Caco-2 (cell line): Measurements from ENCODE around the gene MUC12. TPM values are rescaled to one million over a fixed set of nuclear protein-coding genes. Genes with fewer than 3 reads are reported as not detected.
"Not testable (repeated sequence)": the region's sequence is repeated elsewhere in the genome, so short reads cannot be mapped to it uniquely, and the experiment has no call there.

Experiments used
- BruUV-seq: library from RNA; stranded (reverse); fragments of 400-500 nt; replicated peaks from 2 replicates; lab custom pipeline; 2021; lab: Mats Ljungman, UMichigan
- CTCF ChIA-PET: fragments of 300-600 bp; sonication (Branson Sonifier 250); formaldehyde crosslinking; loops from one replicate; lab custom pipeline; 2022; ENCODE audit warnings: antibody characterized with exemption; lab: Charles Lee
- POLR2A ChIA-PET: fragments of 300-600 bp; sonication (Branson Sonifier 250); formaldehyde crosslinking; loops from one replicate; lab custom pipeline; 2022; ENCODE audit warnings: antibody characterized with exemption; lab: Charles Lee
- DNase-seq, 2 experiments: peaks; one replicate each; pipeline versions ENCODE4 v3.0.0 to v3.0.0-alpha.2; 2020 to 2022
- H3K27me3 ChIP-seq: replicated peaks from 2 replicates; pipeline ENCODE4 v1.6.0; 2011; ENCODE audit warnings: low read length; ENCODE audit not compliant: control insufficient read depth, insufficient read depth
- H3K36me3 ChIP-seq: 2 replicates; pipeline ENCODE4 v1.5.1; 2011; ENCODE audit warnings: low read length; ENCODE audit not compliant: control insufficient read depth, insufficient read depth
- H3K4me1 ChIP-seq: fragments of 250-450 bp; sonication (Bioruptor Pico); 2 replicates; pipeline ENCODE4 v1.5.1; 2020; ENCODE audit warnings: mild to moderate bottlenecking
- H3K4me3 ChIP-seq: 2 replicates; pipeline ENCODE4 v1.5.1; 2011; ENCODE audit warnings: low read depth, mild to moderate bottlenecking, control low read depth, low read length
- H3K9me3 ChIP-seq: fragments of 250-450 bp; sonication (Bioruptor Pico); 2 replicates; pipeline ENCODE4 v1.5.1; 2020; ENCODE audit warnings: mild to moderate bottlenecking, moderate library complexity
- H3K27ac Mint-ChIP-seq: one replicate; pipeline ENCODE4 v1.8.0; 2022; ENCODE audit warnings: mixed read lengths; ENCODE audit not compliant: unreplicated experiment
- H3K27me3 Mint-ChIP-seq: one replicate; pipeline ENCODE4 v1.8.0; 2022; ENCODE audit warnings: mixed read lengths; ENCODE audit not compliant: insufficient read depth, unreplicated experiment
- H3K36me3 Mint-ChIP-seq: one replicate; pipeline ENCODE4 v1.8.0; 2022; ENCODE audit warnings: mild to moderate bottlenecking, mixed read lengths; ENCODE audit not compliant: insufficient read depth, unreplicated experiment
- H3K4me1 Mint-ChIP-seq: one replicate; pipeline ENCODE4 v1.8.0; 2022; ENCODE audit warnings: low read depth, mixed read lengths; ENCODE audit not compliant: unreplicated experiment
- H3K4me3 Mint-ChIP-seq: one replicate; pipeline ENCODE4 v1.8.0; 2022; ENCODE audit warnings: mild to moderate bottlenecking, moderate library complexity, mixed read lengths; ENCODE audit not compliant: unreplicated experiment
- H3K9me3 Mint-ChIP-seq: one replicate; pipeline ENCODE4 v1.8.0; 2022; ENCODE audit warnings: mixed read lengths; ENCODE audit not compliant: unreplicated experiment
- CTCF ChIP-seq, 2 experiments: fragments of 200-600 bp in 1 of 2; IDR thresholded peaks; 1 replicate in 1 of 2; 2 replicates in 1 of 2; pipeline versions ENCODE4 v1.5.1 to v1.8.0; 2011 to 2022; ENCODE audit warnings: antibody characterized with exemption in 1 of 2, control low read depth in 1 of 2, inconsistent platforms in 1 of 2, low read depth in 1 of 2, low read length in 1 of 2, mild to moderate bottlenecking in 1 of 2, moderate library complexity in 1 of 2; ENCODE audit not compliant: insufficient read depth in 1 of 2, severe bottlenecking in 1 of 2, unreplicated experiment in 1 of 2
- intact Hi-C: fragments of 100-400 bp; cut with micrococcal nuclease; formaldehyde crosslinking; loops from one replicate; pipeline ENCODE4 v1.10.0; 2022; ENCODE audit not compliant: unreplicated experiment
- total RNA-seq: library from RNA; stranded (reverse); gene quantifications from 2 replicates; pipeline ENCODE4 v1.2.3, GENCODE V29; 2022

MUC12 gene
- total RNA-seq, 1 experiment from 2014 or later, result 0.16 TPM

DNA sequence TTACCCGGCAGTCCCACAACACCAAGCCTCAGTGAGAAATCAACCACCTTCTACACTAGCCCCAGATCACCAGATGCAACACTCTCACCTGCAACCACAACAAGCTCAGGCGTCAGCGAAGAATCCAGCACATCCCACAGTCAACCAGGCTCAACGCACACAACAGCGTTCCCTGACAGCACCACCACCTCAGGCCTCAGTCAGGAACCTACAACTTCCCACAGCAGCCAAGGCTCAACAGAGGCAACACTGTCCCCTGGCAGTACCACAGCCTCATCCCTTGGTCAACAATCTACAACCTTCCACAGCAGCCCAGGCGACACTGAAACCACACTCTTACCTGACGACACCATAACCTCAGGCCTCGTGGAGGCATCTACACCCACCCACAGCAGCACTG, 33.0 kb downstream of the MUC12 start:
- DNase-seq, H3K36me3 Mint-ChIP-seq, H3K27me3 Mint-ChIP-seq, H3K27ac Mint-ChIP-seq, intact Hi-C loops, CTCF ChIA-PET, H3K4me3 ChIP-seq, H3K4me1 Mint-ChIP-seq, H3K9me3 Mint-ChIP-seq, H3K27me3 ChIP-seq, H3K36me3 ChIP-seq, H3K9me3 ChIP-seq, H3K4me3 Mint-ChIP-seq, POLR2A ChIA-PET, H3K4me1 ChIP-seq, BruUV-seq: not testable (repeated sequence)

GRCh38 chr7:101007361-101007760, 38.0 kb downstream of the MUC12 start:
- H3K9me3 Mint-ChIP-seq, H3K4me1 Mint-ChIP-seq, H3K4me3 Mint-ChIP-seq, H3K36me3 ChIP-seq, POLR2A ChIA-PET, H3K4me3 ChIP-seq, H3K36me3 Mint-ChIP-seq, DNase-seq, H3K27me3 Mint-ChIP-seq, intact Hi-C loops, H3K4me1 ChIP-seq, H3K27ac Mint-ChIP-seq, H3K9me3 ChIP-seq, H3K27me3 ChIP-seq, BruUV-seq: not testable (repeated sequence)
- CTCF ChIA-PET, result interaction anchor here (0.8 kb wide), 1 partner anchor 22 kb away, joined by 4 read pairs; no protein-coding TSS in a partner anchor

- Mint-ChIP-seq H3K27ac (no peak overlapping the region), H3K9me3 (no peaks in the 10 kb centered on the region), H3K27me3 (peaks cover 9% of the 10 kb centered on the region), H3K4me1 (no peaks in the 10 kb centered on the region), H3K36me3 (no peaks in the 10 kb centered on the region), H3K4me3 (no peak overlapping the region)
- no peaks in the 10 kb centered on the region; the same call in 1 of the 2 replicates for H3K27me3 ChIP-seq
- CTCF ChIA-PET, result interaction anchor here (1.6 kb wide), 1 partner anchor 44 kb away, joined by 4 read pairs; no protein-coding TSS in a partner anchor
- no peak overlapping the region for H3K4me3 ChIP-seq
- intact Hi-C loops, result no loop called here
- POLR2A ChIA-PET, result no interaction called here
- no peak for TF ChIP-seq CTCF (IDR thresholded peaks at IDR 0.05; ENCODE audit: insufficient read depth in 1 of 2, low read depth in 1 of 2, low read length in 1 of 2, severe bottlenecking in 1 of 2, unreplicated experiment in 1 of 2)
- no TSS peak for BruUV-seq
- no peaks in the 10 kb centered on the region for H3K9me3 ChIP-seq
- no peak for DNase-seq
- H3K4me1 ChIP-seq, result no peaks in the 10 kb centered on the region
- no peaks in the 10 kb centered on the region for H3K36me3 ChIP-seq
Measured at GRCh38 chr7:101009629-101010028, 40.3 kb downstream of the MUC12 start.

DNA sequence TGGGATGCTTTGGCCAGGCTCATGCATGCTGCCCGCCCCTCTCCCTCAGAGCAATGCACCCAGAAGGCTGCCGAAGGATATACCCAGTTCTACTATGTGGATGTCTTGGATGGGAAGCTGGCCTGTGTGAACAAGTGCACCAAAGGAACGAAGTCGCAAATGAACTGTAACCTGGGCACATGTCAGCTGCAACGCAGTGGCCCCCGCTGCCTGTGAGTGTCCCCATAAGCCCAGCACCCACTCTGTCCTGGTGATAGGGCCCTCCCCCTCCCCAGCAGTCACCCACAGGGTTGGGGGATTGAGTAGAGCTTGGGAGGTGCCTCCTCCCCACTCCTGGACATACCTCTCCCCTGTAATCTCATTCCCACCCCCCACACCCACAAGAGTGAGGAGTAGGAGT, 43.6 kb downstream of the MUC12 start:
- H3K9me3 Mint-ChIP-seq, result no peaks in the 10 kb centered on the region
- no peak overlapping the region for H3K4me3 ChIP-seq
- peaks cover 4% of the 10 kb centered on the region; the same call in 1 of the 2 replicates for H3K4me1 ChIP-seq
- H3K36me3 Mint-ChIP-seq, result no peaks in the 10 kb centered on the region
- no peaks in the 10 kb centered on the region for H3K36me3 ChIP-seq
- BruUV-seq, result no TSS peak
- H3K27me3 ChIP-seq, result no peaks in the 10 kb centered on the region; the same call in 1 of the 2 replicates
- POLR2A ChIA-PET, result no interaction called here
- H3K27me3 Mint-ChIP-seq, result peaks cover 9% of the 10 kb centered on the region
- TF ChIP-seq CTCF (IDR thresholded peaks at IDR 0.05; ENCODE audit: insufficient read depth in 1 of 2, low read depth in 1 of 2, low read length in 1 of 2, severe bottlenecking in 1 of 2, unreplicated experiment in 1 of 2), result no peak
- H3K9me3 ChIP-seq, result no peaks in the 10 kb centered on the region
- H3K27ac Mint-ChIP-seq, result no peak overlapping the region
- no peak for DNase-seq
- no peaks in the 10 kb centered on the region for H3K4me1 Mint-ChIP-seq
- H3K4me3 Mint-ChIP-seq, result no peak overlapping the region
- CTCF ChIA-PET, result interaction anchor here (0.6 to 2.1 kb wide), 2 partner anchors 47 to 66 kb away, joined by 4 read pairs; no protein-coding TSS in a partner anchor
- intact Hi-C loops, result no loop called here
